GM12864 (cell line): ENCODE data around the gene CCDC73.

Source experiments
- DNase-seq: peaks from one replicate; pipeline ENCODE4 v3.0.0-alpha.2; 2011; ENCODE audit warnings: low read depth
- H3K4me3 ChIP-seq: 2 replicates; pipeline ENCODE4 v1.5.1; 2011; ENCODE audit warnings: mild to moderate bottlenecking, low read depth, low read length, control low read depth
- CTCF ChIP-seq: IDR thresholded peaks from 2 replicates; pipeline ENCODE4 v1.5.1; 2011; ENCODE audit warnings: low read depth, mild to moderate bottlenecking, moderate library complexity, low read length, control low read depth, inconsistent platforms; ENCODE audit errors: missing control alignments

The CCDC73 gene

GRCh38 chr11:32658639-32659406 lies 135.6 kb downstream of the CCDC73 start:
- H3K4me3 ChIP-seq: no peak overlapping the region
- no peak for TF ChIP-seq CTCF
- DNase-seq: no peak

- H3K4me3 ChIP-seq: no peak overlapping the region
- TF ChIP-seq CTCF: no peak
- no peak for DNase-seq
These were observed 150.9 kb downstream of the CCDC73 start for GRCh38 chr11:32643526-32643925.

GRCh38 chr11:32641361-32641760 lies 153.1 kb downstream of the CCDC73 start:
- no peak for DNase-seq
- no peak for TF ChIP-seq CTCF
- no peak overlapping the region for H3K4me3 ChIP-seq

- no peak overlapping the region for H3K4me3 ChIP-seq
- no peak for TF ChIP-seq CTCF
- no peak for DNase-seq
These were observed 158.6 kb downstream of the CCDC73 start for GRCh38 chr11:32635819-32636218.

GRCh38 chr11:32630844-32631243 lies 163.6 kb downstream of the CCDC73 start:
- no peak for DNase-seq
- no peak for TF ChIP-seq CTCF
- H3K4me3 ChIP-seq: no peak overlapping the region

- H3K4me3 ChIP-seq: no peak overlapping the region
These were observed 177.6 kb downstream of the CCDC73 start for GRCh38 chr11:32616903-32617302.

More at GRCh38 chr11:32616903-32617302, 177.6 kb downstream of the CCDC73 start:
- no peak for TF ChIP-seq CTCF
- DNase-seq: no peak
